Hematopoietic multipotent progenitor cell treated with erythropoietin and hydrocortisone succinate and interleukin-3 and kit ligand, for 6 days (in vitro differentiated cells): Measurements from ENCODE around the gene SEZ6L.

Experiments used
- DNase-seq: peaks from one replicate; pipeline ENCODE4 v3.0.0-alpha.2; 2015

The SEZ6L gene

GRCh38 chr22:26431261-26431995 lies 262.2 kb downstream of the SEZ6L start:
- no peak for DNase-seq

GRCh38 chr22:26432619-26433311 lies 263.5 kb downstream of the SEZ6L start:
- DNase-seq = peak; percentile 50
